IMR-90 (cell line): Measurements from ENCODE around the gene PARVB. TPM values are rescaled to one million over a fixed set of nuclear protein-coding genes. Genes with fewer than 3 reads are reported as not detected.

Experiments
- ATAC-seq: fragments of 200-7000 bp; cut with Tn5 transposase; 2 replicates; pipeline ENCODE4 v1.9.1; 2020; ENCODE audit warnings: low read depth, mild to moderate bottlenecking, moderate library complexity
- BruUV-seq: library from RNA; stranded (reverse); fragments of 400-500 nt; replicated peaks from 2 replicates; lab custom pipeline; 2021; lab: Mats Ljungman, UMichigan
- CTCF ChIA-PET: fragments of 300-600 bp; formaldehyde crosslinking; extraction: SDS; loops from one replicate; lab custom pipeline; 2021; ENCODE audit warnings: antibody characterized with exemption; lab: Yijun Ruan, JAX
- POLR2A ChIA-PET: fragments of 300-600 bp; sonication (Branson Sonifier 250); formaldehyde crosslinking; loops from one replicate; lab custom pipeline; 2022; ENCODE audit warnings: antibody characterized with exemption; ENCODE audit not compliant: unreplicated experiment; lab: Charles Lee
- DNase-seq: peaks from one replicate; pipeline ENCODE4 v3.0.0; 2013
- H2AFZ ChIP-seq: replicated peaks from 2 replicates; pipeline ENCODE3; 2013; ENCODE audit warnings: low read length, mild to moderate bottlenecking; ENCODE audit not compliant: poor library complexity
- H2AK5ac ChIP-seq: 2 replicates; pipeline ENCODE4 v1.6.1; 2013; ENCODE audit warnings: low read depth, low read length, inconsistent platforms
- H2AK9ac ChIP-seq: replicated peaks from 2 replicates; pipeline ENCODE3; 2013; ENCODE audit warnings: mild to moderate bottlenecking, low read depth, low read length, moderate library complexity; ENCODE audit not compliant: poor library complexity
- H2BK120ac ChIP-seq: 2 replicates; pipeline ENCODE4 v1.6.1; 2013; ENCODE audit warnings: low read depth, low read length, inconsistent platforms
- H2BK15ac ChIP-seq: 3 replicates; pipeline ENCODE4 v1.6.1; 2013; ENCODE audit warnings: low read depth, low read length, inconsistent platforms
- H2BK20ac ChIP-seq: 2 replicates; pipeline ENCODE4 v1.6.1; 2013; ENCODE audit warnings: low read depth, mild to moderate bottlenecking, inconsistent platforms, low read length, moderate library complexity
- H2BK5ac ChIP-seq: 2 replicates; pipeline ENCODE4 v1.6.1; 2013; ENCODE audit warnings: mild to moderate bottlenecking, low read depth, low read length, inconsistent platforms; ENCODE audit not compliant: poor library complexity, severe bottlenecking
- H3K14ac ChIP-seq: replicated peaks from 2 replicates; pipeline ENCODE4 v1.6.1; 2013; ENCODE audit warnings: low read depth, low read length, inconsistent platforms
- H3K18ac ChIP-seq: 2 replicates; pipeline ENCODE4 v1.6.1; 2013; ENCODE audit warnings: low read depth, low read length, control low read depth
- H3K23ac ChIP-seq: 2 replicates; pipeline ENCODE4 v1.6.1; 2013; ENCODE audit warnings: low read depth, low read length, inconsistent platforms
- H3K27ac ChIP-seq: 2 replicates; pipeline ENCODE4 v1.5.1; 2013; ENCODE audit warnings: mild to moderate bottlenecking, control low read depth, low read length; ENCODE audit not compliant: insufficient read depth
- H3K27me3 ChIP-seq: 2 replicates; pipeline ENCODE4 v1.6.1; 2013; ENCODE audit warnings: low read length; ENCODE audit not compliant: control insufficient read depth, insufficient read depth
- H3K36me3 ChIP-seq: 2 replicates; pipeline ENCODE4 v1.6.1; 2013; ENCODE audit warnings: low read length, mixed read lengths; ENCODE audit not compliant: control insufficient read depth, insufficient read depth
- H3K4ac ChIP-seq: 2 replicates; pipeline ENCODE4 v1.6.1; 2013; ENCODE audit warnings: low read depth, low read length, inconsistent platforms
- H3K4me1 ChIP-seq: 2 replicates; pipeline ENCODE4 v1.6.1; 2013; ENCODE audit warnings: low read length, mixed read lengths; ENCODE audit not compliant: control insufficient read depth, insufficient read depth
- H3K4me2 ChIP-seq: 2 replicates; pipeline ENCODE4 v1.6.1; 2013; ENCODE audit warnings: low read depth, mild to moderate bottlenecking, control low read depth, low read length, moderate library complexity
- H3K4me3 ChIP-seq: 2 replicates; pipeline ENCODE4 v1.5.1; 2013; ENCODE audit warnings: low read depth, mild to moderate bottlenecking, control low read depth, low read length, moderate library complexity; ENCODE audit not compliant: insufficient read depth
- H3K56ac ChIP-seq: 2 replicates; pipeline ENCODE4 v1.6.1; 2013; ENCODE audit warnings: low read length, inconsistent platforms; ENCODE audit not compliant: insufficient read depth; ENCODE audit errors: extremely low read depth
- H3K79me1 ChIP-seq, 2 experiments: 2 replicates each; pipeline ENCODE4 v1.6.1; 2013; ENCODE audit warnings: low read length in 2 of 2, inconsistent platforms in 1 of 2, low read depth in 1 of 2
- H3K9ac ChIP-seq: 2 replicates; pipeline ENCODE4 v1.6.1; 2013; ENCODE audit warnings: low read depth, low read length, control low read depth
- H3K9me1 ChIP-seq: 2 replicates; pipeline ENCODE4 v1.6.1; 2013; ENCODE audit warnings: low read length, inconsistent platforms; ENCODE audit not compliant: insufficient read depth
- H3K9me3 ChIP-seq: 2 replicates; pipeline ENCODE4 v1.6.1; 2013; ENCODE audit warnings: low read length; ENCODE audit not compliant: control insufficient read depth, insufficient read depth
- H4K20me1 ChIP-seq: 2 replicates; pipeline ENCODE4 v1.6.1; 2013; ENCODE audit warnings: low read length, inconsistent platforms; ENCODE audit not compliant: insufficient read depth
- H4K5ac ChIP-seq: 2 replicates; pipeline ENCODE4 v1.6.1; 2013; ENCODE audit warnings: mild to moderate bottlenecking, low read depth, low read length, control low read depth
- H4K8ac ChIP-seq, 2 experiments: 2 replicates each; pipeline ENCODE4 v1.6.1; 2013; ENCODE audit warnings: low read depth in 2 of 2, low read length in 2 of 2, control low read depth in 1 of 2, inconsistent platforms in 1 of 2
- H4K91ac ChIP-seq: 2 replicates; pipeline ENCODE4 v1.6.1; 2013; ENCODE audit warnings: low read depth, low read length, inconsistent platforms; ENCODE audit not compliant: insufficient read depth
- BHLHE40 ChIP-seq: fragments of 150-350 bp; IDR thresholded peaks from 2 replicates; pipeline ENCODE4 v1.6.1; 2016; ENCODE audit warnings: mild to moderate bottlenecking, low read depth, low read length
- ELK1 ChIP-seq: fragments of 150-350 bp; IDR thresholded peaks from 2 replicates; pipeline ENCODE4 v1.6.1; 2016; ENCODE audit warnings: low read depth, mild to moderate bottlenecking, low read length, moderate library complexity, borderline replicate concordance
- MAFK ChIP-seq: IDR thresholded peaks from 2 replicates; pipeline ENCODE4 v1.6.1; 2012; ENCODE audit warnings: low read depth, low read length, improper control_type of control experiment
- MAZ ChIP-seq: IDR thresholded peaks from 2 replicates; pipeline ENCODE4 v1.6.1; 2012; ENCODE audit warnings: low read depth, mild to moderate bottlenecking, low read length, improper control_type of control experiment, moderate library complexity, borderline replicate concordance
- MXI1 ChIP-seq: IDR thresholded peaks from 2 replicates; pipeline ENCODE4 v1.6.1; 2012; ENCODE audit warnings: low read depth, mild to moderate bottlenecking, low read length, moderate library complexity, borderline replicate concordance
- USF2 ChIP-seq: fragments of 150-350 bp; IDR thresholded peaks from 2 replicates; pipeline ENCODE4 v1.6.1; 2017; ENCODE audit warnings: mild to moderate bottlenecking, antibody characterized with exemption, low read length, low read depth
- WGBS, 2 experiments: methylation state at CpG; one replicate each; pipeline versions ENCODE4 v1.1.5 to v1.1.7; 2013; ENCODE audit warnings: missing lambda C conversion rate in 2 of 2; ENCODE audit not compliant: insufficient read length in 1 of 2; ENCODE audit errors: extremely low coverage in 2 of 2; 5-methylcytosine and 5-hydroxymethylcytosine counted together
- dilution Hi-C: fragments of 300-500 bp; cut with HindIII; formaldehyde crosslinking; loops from one replicate; pipeline ENCODE4 v1.14.3; 2018; ENCODE audit warnings: low sequenced_read_pairs; ENCODE audit not compliant: unreplicated experiment
- in situ Hi-C: fragments of 300-500 bp; cut with MboI; formaldehyde crosslinking; loops from 3 replicates; pipeline ENCODE4 v1.14.3; 2019; ENCODE audit warnings: low sequenced_read_pairs, inconsistent platforms, mixed read lengths
- intact Hi-C: fragments of 100-400 bp; cut with micrococcal nuclease; formaldehyde crosslinking; loops from 2 replicates; pipeline ENCODE4 v1.10.0; 2022
- polyA plus RNA-seq, 3 experiments: library from polyadenylated mRNA; depleted of rRNA; stranded (reverse); fragments of >200 nt; gene quantifications; 2 replicates each; pipeline ENCODE4 v1.2.3, GENCODE V29; 2012; ENCODE audit warnings: low replicate concordance in 1 of 3
- total RNA-seq: library from RNA; depleted of rRNA; stranded (reverse); fragments of >200 nt; gene quantifications from 2 replicates; pipeline ENCODE4 v1.2.3, GENCODE V29; 2012

Gene PARVB
- total and polyA plus RNA-seq, 2 of the 4 experiments (the other 2 are of a cell fraction): 44.3 to 53.9 TPM

DNA sequence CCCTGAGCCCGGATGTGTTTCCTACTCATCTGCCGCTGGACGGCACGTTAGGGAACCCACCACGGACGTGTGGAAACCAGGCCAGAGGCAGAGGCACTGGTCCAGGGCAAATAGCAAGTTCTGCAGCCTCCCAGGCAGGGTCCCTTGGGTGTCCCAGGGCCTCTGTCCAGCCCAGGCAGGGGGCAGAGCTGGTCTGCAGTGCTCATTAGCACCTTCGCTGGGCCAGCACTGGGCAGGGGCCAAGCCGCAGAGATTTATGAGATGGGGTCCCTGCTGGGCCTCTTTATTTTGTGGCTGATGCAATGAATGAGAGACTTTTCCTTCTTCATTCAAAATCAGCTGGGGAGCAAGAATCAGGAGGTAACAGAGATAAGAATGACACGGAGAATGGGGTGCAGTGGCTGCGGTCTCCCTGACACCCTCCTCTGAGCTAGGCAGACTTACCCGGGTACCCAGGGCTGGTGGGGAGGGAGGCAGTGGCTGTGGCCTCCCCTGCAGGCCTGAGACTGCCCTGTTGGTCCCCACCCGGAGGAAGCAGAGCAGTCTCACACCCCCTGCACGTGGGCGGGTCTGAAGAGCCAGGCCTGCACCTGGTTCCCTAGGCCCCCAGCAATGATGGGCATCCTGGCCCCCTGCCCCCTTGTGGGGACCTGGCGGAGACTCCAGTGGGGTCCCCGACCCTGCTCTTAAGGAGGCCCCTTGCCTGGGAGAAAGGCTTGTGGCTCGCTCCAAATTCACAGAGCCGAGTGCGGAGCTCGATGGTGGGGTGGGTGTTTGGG is 142.6 kb downstream of the PARVB start:
- Histone ChIP-seq H2BK15ac (no peak overlapping the region), H3K4me2 (no peak overlapping the region), H3K14ac (no peak overlapping the region), H3K9me1 (no peaks in the 10 kb centered on the region; the same call in 1 of the 2 replicates), H3K9me3 (no peaks in the 10 kb centered on the region), H3K23ac (no peak overlapping the region), H2BK5ac (no peak overlapping the region), H2AK9ac (peak overlapping the region; percentile 28), H3K18ac (no peak overlapping the region), H4K5ac (no peak overlapping the region), H3K79me1 (no peaks in the 10 kb centered on the region), H2BK20ac (no peak overlapping the region), H3K56ac (no peak overlapping the region), H3K9ac (no peak overlapping the region), H2AFZ (no peak overlapping the region), H3K27ac (no peak overlapping the region), H2AK5ac (no peak overlapping the region), H3K27me3 (no peaks in the 10 kb centered on the region), H3K36me3 (peaks cover 3% of the 10 kb centered on the region; the same call in 1 of the 2 replicates), H4K8ac (no peak overlapping the region), H3K4me3 (no peak overlapping the region), H2BK120ac (no peak overlapping the region), H3K4ac (no peak overlapping the region), H4K20me1 (no peaks in the 10 kb centered on the region), H4K91ac (no peak overlapping the region), H3K4me1 (no peaks in the 10 kb centered on the region)
- in situ Hi-C loops (no loop called here), dilution Hi-C loops (no loop called here), intact Hi-C loops (no loop called here)
- TF ChIP-seq MAFK (no peak), MAZ (no peak), USF2 (no peak), ELK1 (no peak), BHLHE40 (no peak), MXI1 (no peak)
- no peak for ATAC-seq
- 92% methylated on average over 12 of the region's 20 CpGs; no CpG with 5 or more reads in 1 of the 2 experiments for WGBS, 2 experiments
- POLR2A ChIA-PET: no interaction called here
- DNase-seq: no peak
- no TSS peak for BruUV-seq
- CTCF ChIA-PET: no interaction called here
